WTC11 (cell line): ENCODE data around the gene NEK11.

Source experiments
- CDX4 ChIP-seq: fragments of 250-450 bp; sonication (Bioruptor Pico); IDR thresholded peaks from 2 replicates; pipeline ENCODE4 v1.9.0; 2021; ENCODE audit warnings: moderate library complexity, mild to moderate bottlenecking, inconsistent platforms, borderline replicate concordance
- JUN ChIP-seq: sonication (generic); formaldehyde crosslinking; IDR thresholded peaks from 2 replicates; pipeline ENCODE4 v1.8.0; 2023; ENCODE audit warnings: mild to moderate bottlenecking, missing genetic modification reagents
- MYBL2 ChIP-seq: sonication (generic); formaldehyde crosslinking; IDR thresholded peaks from 2 replicates; pipeline ENCODE4 v1.8.1; 2023; ENCODE audit warnings: mild to moderate bottlenecking, moderate library complexity, missing genetic modification reagents
- TP53 ChIP-seq: sonication (generic); formaldehyde crosslinking; IDR thresholded peaks from 2 replicates; pipeline ENCODE4 v1.8.1; 2023; ENCODE audit warnings: mild to moderate bottlenecking, missing genetic modification reagents

DNA sequence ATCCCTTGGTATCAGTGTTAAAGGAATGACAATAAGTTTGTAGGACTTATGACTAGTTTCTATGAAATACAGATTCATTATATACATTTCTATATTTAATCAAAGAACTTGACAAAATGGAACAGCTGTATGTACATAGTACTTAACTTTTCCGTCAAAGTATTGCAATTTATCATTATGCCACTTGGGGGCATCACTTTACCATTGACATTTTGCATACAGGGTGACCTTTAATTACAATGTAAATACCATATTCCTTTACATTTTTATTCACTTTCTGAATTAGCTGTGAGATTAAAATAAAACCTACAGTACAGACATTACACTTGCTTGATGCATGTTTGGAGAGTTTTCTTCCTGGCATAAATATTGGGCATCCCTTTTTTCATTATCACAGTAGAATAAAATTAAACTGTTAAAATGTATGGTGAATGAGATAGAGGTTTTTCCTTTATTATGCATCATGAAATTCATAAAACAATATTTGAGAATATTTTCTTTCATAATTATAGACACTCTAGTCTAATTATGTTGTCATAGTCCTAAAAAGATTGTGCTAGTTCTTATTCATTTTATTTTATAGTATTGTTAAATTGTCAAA, 6.9 kb downstream of the NEK11 start:
- TF ChIP-seq CDX4 (CRISPR knock-in tag), result no peak
- TF ChIP-seq TP53 (CRISPR knock-in tag), result no peak
- no peak for TF ChIP-seq JUN
- TF ChIP-seq MYBL2 (CRISPR knock-in tag), result no peak
